ENCODE measurements around the gene IL31RA. TPM values are rescaled to one million over a fixed set of nuclear protein-coding genes. Genes with fewer than 3 reads are reported as not detected.
"Not testable (repeated sequence)": the region's sequence is repeated elsewhere in the genome, so short reads cannot be mapped to it uniquely, and the experiment has no call there.

The IL31RA gene
- 0.18 TPM in 1 of 3 replicates, not detected in the others for total RNA-seq (2021)
- Bru-seq, nascent RNA, result percentile 4 among the genes with signal in this experiment
- long read RNA-seq, experiment 1, result 0 reads
- long read RNA-seq, experiment 2, result 0 reads
- long read RNA-seq, experiment 3, result 0 reads

DNA sequence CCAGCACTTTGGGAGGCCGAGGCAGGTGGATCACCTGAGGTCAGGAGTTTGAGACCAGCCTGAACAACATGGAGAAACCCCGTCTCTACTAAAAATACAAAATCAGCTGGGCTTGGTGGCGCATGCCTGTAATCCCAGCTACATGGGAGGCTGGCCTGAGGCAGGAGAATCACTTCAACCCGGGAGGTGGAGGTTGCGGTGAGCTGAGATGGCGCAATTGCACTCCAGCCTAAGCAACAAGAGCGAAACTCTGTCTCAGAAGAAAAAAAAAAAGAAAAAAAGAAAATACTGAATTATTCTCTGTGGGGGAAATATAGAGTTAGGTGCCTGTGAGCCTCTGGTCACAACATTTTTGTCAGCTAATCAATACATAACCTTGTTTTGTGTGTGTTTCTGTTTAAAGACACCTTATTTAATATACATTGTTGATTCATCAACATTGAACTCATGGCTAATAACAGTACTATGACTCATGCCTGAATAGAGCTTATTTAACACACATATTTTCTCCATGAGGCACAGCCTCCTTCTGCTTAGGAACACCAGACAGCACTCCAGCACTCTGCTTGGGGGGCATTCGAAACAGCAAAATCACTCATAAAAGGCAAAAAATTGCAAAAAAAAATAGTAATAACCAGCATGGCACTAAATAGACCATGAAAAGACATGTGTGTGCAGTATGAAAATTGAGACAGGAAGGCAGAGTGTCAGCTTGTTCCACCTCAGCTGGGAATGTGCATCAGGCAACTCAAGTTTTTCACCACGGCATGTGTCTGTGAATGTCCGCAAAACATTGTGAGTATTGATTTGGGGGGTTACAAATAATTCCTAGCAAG, at the start of gene IL31RA:
IL31RA (plus strand) TSS at position 519 of the 836 bp plus-strand sequence; CDS start at position 733, 214 bp downstream.
- TF ChIP-seq ZNF671 (CRISPR knock-in tag; IDR thresholded peaks at IDR 0.05), result no peak
- H3K27me3 Mint-ChIP-seq (ENCODE audit: low read depth), result no peaks in the 10 kb centered on the region
- DNase-seq (ENCODE audit: low spot score) (no peak), ATAC-seq (no peak)
- CTCF ChIA-PET, result no interaction called here
- H3K4me1 Mint-ChIP-seq, result no peaks in the 10 kb centered on the region
- H3K4me3 Mint-ChIP-seq, result no peak within 1 kb of the TSS
- no peak within 1 kb of the TSS for H3K27ac Mint-ChIP-seq
- 0 out of 2 replicates have a peak, but pooled peaks cover 2% of the 10 kb centered on the region for H3K9me3 Mint-ChIP-seq
- POLR2A ChIA-PET, result no interaction called here
- H3K36me3 Mint-ChIP-seq, result no peaks in the 10 kb centered on the region

- H3K4me3 Mint-ChIP-seq; H3K4me1 Mint-ChIP-seq; ATAC-seq; POLR2A ChIA-PET; CTCF ChIA-PET; H3K27ac Mint-ChIP-seq; DNase-seq (ENCODE audit: low spot score): not testable (repeated sequence)
- peaks cover 40% of the 10 kb centered on the region for H3K9me3 Mint-ChIP-seq
- peaks cover 16% of the 10 kb centered on the region for H3K27me3 Mint-ChIP-seq (ENCODE audit: low read depth)
- H3K36me3 Mint-ChIP-seq, result peaks cover 29% of the 10 kb centered on the region
These were observed 42.3 kb upstream of the IL31RA start for GRCh38 chr5:55808814-55809213.

GRCh38 chr5:55815939-55816338, 35.2 kb upstream of the IL31RA start:
- H3K27ac Mint-ChIP-seq; H3K9me3 Mint-ChIP-seq; H3K4me3 Mint-ChIP-seq; H3K4me1 Mint-ChIP-seq; H3K27me3 Mint-ChIP-seq (ENCODE audit: low read depth); DNase-seq (ENCODE audit: low spot score); H3K36me3 Mint-ChIP-seq; POLR2A ChIA-PET; ATAC-seq: not testable (repeated sequence)
- CTCF ChIA-PET, result interaction anchor here (0.8 kb wide), 1 partner anchor 590 kb away, joined by 3 read pairs; no protein-coding TSS in a partner anchor

DNA sequence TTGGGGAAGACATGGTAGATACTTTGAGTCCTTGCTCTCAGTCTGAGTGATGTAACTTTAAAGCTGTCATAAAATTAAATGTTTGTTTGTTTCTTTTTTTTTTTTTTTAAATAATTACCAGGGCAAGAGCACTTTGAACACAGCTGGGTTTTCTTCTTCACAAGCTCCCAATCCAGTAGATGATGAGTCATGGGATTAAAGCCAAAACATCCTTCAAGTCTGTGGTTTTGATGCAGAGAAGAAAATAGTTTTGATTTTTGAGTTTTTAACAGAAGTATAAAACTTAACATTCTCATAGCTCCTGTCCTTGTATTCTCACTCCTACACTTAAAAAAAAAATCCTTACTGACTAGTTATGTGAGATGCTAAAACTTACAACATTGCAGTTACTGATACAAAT, 34.8 kb upstream of the IL31RA start:
- ChIA-PET CTCF (interaction anchor here (0.8 kb wide), 1 partner anchor 590 kb away, joined by 3 read pairs; no protein-coding TSS in a partner anchor), POLR2A (no interaction called here)
- H3K27me3 Mint-ChIP-seq (ENCODE audit: low read depth), result peaks cover 13% of the 10 kb centered on the region
- no peak overlapping the region for H3K4me3 Mint-ChIP-seq
- no peaks in the 10 kb centered on the region for H3K9me3 Mint-ChIP-seq
- TF ChIP-seq, protein P1, sequence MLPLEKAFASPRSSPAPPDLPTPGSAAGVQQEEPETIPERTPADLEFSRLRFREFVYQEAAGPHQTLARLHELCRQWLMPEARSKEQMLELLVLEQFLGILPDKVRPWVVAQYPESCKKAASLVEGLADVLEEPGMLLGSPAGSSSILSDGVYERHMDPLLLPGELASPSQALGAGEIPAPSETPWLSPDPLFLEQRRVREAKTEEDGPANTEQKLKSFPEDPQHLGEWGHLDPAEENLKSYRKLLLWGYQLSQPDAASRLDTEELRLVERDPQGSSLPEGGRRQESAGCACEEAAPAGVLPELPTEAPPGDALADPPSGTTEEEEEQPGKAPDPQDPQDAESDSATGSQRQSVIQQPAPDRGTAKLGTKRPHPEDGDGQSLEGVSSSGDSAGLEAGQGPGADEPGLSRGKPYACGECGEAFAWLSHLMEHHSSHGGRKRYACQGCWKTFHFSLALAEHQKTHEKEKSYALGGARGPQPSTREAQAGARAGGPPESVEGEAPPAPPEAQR (CRISPR knock-in tag; IDR thresholded peaks at IDR 0.05), result no peak
- TF ChIP-seq, protein P2, sequence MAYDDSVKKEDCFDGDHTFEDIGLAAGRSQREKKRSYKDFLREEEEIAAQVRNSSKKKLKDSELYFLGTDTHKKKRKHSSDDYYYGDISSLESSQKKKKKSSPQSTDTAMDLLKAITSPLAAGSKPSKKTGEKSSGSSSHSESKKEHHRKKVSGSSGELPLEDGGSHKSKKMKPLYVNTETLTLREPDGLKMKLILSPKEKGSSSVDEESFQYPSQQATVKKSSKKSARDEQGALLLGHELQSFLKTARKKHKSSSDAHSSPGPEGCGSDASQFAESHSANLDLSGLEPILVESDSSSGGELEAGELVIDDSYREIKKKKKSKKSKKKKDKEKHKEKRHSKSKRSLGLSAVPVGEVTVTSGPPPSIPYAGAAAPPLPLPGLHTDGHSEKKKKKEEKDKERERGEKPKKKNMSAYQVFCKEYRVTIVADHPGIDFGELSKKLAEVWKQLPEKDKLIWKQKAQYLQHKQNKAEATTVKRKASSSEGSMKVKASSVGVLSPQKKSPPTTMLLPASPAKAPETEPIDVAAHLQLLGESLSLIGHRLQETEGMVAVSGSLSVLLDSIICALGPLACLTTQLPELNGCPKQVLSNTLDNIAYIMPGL (CRISPR knock-in tag; IDR thresholded peaks at IDR 0.05), result no peak
- TF ChIP-seq GRHL2 (CRISPR knock-in tag; IDR thresholded peaks at IDR 0.05; ENCODE audit: insufficient replicate concordance, severe bottlenecking) (no peak), ZNF263 (CRISPR knock-in tag; IDR thresholded peaks at IDR 0.05; ENCODE audit: low read depth) (no peak)
- no peak for ATAC-seq
- no peaks in the 10 kb centered on the region for H3K36me3 Mint-ChIP-seq
- H3K27ac Mint-ChIP-seq, result no peak overlapping the region
- no peak for DNase-seq (ENCODE audit: low spot score)
- H3K4me1 Mint-ChIP-seq, result 0 out of 2 replicates have a peak, but pooled peaks cover under 1% of the 10 kb centered on the region

DNA sequence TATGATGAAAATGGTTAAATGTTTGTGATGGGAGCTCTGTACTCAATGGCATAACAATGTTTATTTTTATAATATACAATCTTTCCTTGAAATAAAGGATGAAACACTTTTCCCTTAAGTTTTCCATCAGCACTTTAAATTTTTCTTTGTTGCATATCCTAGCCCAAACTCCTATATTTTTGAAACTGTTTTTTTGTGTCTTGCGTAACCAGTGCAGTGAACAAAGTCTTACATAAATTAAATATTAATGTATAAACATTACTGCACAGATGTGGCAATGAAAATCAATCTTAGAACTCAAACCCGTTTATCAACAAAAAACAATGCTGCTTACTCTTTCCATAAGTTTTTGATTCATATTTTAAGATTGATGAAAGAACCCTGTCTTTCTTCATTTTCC, 34.1 kb upstream of the IL31RA start:
- DNase-seq (ENCODE audit: low spot score), result no peak
- Mint-ChIP-seq H3K27me3 (ENCODE audit: low read depth) (peaks cover 20% of the 10 kb centered on the region), H3K4me3 (no peak overlapping the region), H3K4me1 (peaks cover 3% of the 10 kb centered on the region; the same call in 1 of the 2 replicates), H3K36me3 (no peaks in the 10 kb centered on the region), H3K9me3 (no peaks in the 10 kb centered on the region), H3K27ac (no peak overlapping the region)
- POLR2A ChIA-PET, result no interaction called here
- CTCF ChIA-PET, result no interaction called here
- ATAC-seq, result no peak
- TF ChIP-seq IRF2 (CRISPR knock-in tag; IDR thresholded peaks at IDR 0.05; ENCODE audit: borderline replicate concordance, low read depth) (no peak), NFE2L1 (CRISPR knock-in tag; IDR thresholded peaks at IDR 0.05) (no peak), ATF1 (CRISPR knock-in tag; IDR thresholded peaks at IDR 0.05) (no peak), ELF4 (CRISPR knock-in tag; IDR thresholded peaks at IDR 0.05; ENCODE audit: low read depth) (no peak)
- TF ChIP-seq, protein P3, sequence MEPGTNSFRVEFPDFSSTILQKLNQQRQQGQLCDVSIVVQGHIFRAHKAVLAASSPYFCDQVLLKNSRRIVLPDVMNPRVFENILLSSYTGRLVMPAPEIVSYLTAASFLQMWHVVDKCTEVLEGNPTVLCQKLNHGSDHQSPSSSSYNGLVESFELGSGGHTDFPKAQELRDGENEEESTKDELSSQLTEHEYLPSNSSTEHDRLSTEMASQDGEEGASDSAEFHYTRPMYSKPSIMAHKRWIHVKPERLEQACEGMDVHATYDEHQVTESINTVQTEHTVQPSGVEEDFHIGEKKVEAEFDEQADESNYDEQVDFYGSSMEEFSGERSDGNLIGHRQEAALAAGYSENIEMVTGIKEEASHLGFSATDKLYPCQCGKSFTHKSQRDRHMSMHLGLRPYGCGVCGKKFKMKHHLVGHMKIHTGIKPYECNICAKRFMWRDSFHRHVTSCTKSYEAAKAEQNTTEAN (CRISPR knock-in tag; IDR thresholded peaks at IDR 0.05), result no peak
- TF ChIP-seq, protein P4, sequence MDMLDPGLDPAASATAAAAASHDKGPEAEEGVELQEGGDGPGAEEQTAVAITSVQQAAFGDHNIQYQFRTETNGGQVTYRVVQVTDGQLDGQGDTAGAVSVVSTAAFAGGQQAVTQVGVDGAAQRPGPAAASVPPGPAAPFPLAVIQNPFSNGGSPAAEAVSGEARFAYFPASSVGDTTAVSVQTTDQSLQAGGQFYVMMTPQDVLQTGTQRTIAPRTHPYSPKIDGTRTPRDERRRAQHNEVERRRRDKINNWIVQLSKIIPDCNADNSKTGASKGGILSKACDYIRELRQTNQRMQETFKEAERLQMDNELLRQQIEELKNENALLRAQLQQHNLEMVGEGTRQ (CRISPR knock-in tag; IDR thresholded peaks at IDR 0.05), result no peak
- TF ChIP-seq, protein P5, sequence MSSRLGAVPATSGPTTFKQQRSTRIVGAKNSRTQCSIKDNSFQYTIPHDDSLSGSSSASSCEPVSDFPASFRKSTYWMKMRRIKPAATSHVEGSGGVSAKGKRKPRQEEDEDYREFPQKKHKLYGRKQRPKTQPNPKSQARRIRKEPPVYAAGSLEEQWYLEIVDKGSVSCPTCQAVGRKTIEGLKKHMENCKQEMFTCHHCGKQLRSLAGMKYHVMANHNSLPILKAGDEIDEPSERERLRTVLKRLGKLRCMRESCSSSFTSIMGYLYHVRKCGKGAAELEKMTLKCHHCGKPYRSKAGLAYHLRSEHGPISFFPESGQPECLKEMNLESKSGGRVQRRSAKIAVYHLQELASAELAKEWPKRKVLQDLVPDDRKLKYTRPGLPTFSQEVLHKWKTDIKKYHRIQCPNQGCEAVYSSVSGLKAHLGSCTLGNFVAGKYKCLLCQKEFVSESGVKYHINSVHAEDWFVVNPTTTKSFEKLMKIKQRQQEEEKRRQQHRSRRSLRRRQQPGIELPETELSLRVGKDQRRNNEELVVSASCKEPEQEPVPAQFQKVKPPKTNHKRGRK (CRISPR knock-in tag; IDR thresholded peaks at IDR 0.05; ENCODE audit: borderline replicate concordance), result no peak

Measured in WTC11 (cell line).